RCC 7860 (cell line): ENCODE data around the gene PLAU.

Experiments
- DNase-seq: peaks from one replicate; pipeline ENCODE4 v3.0.0-alpha.2; 2015; ENCODE audit warnings: low spot score
- FAIRE-seq: peaks from 2 replicates; lab custom pipeline; 2012; peaks lifted over from hg19 to GRCh38; lab: Jason Lieb, UNC

Gene PLAU

GRCh38 chr10:73910764-73911552 lies at the start of gene PLAU:
TSS of gene PLAU (plus strand) at chr10:73911132. CDS start at chr10:73911556, 424 bp downstream.
- DNase-seq: peak; percentile 14
- no peak for FAIRE-seq

DNA sequence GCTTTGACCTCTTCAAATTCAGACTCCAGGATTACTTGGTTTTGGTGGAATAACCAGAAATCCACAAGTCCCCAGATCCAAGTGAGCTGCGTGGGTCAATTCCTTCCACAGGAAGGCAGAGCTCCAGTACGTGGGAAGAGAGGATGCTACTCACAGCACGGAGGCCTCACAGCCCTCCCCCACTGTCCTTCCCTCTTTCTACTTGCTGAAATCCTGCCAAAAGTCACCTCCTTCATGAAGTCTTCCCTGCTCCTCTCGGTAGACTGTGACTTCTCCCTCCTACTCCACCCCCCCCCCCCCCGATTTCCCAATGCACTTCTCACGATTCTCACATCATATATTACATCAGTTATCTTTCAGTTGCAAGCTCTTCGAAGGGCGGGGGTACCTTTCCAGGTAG lies 48.9 kb upstream of the PLAU start:
- DNase-seq (no peak), FAIRE-seq (no peak)

DNA sequence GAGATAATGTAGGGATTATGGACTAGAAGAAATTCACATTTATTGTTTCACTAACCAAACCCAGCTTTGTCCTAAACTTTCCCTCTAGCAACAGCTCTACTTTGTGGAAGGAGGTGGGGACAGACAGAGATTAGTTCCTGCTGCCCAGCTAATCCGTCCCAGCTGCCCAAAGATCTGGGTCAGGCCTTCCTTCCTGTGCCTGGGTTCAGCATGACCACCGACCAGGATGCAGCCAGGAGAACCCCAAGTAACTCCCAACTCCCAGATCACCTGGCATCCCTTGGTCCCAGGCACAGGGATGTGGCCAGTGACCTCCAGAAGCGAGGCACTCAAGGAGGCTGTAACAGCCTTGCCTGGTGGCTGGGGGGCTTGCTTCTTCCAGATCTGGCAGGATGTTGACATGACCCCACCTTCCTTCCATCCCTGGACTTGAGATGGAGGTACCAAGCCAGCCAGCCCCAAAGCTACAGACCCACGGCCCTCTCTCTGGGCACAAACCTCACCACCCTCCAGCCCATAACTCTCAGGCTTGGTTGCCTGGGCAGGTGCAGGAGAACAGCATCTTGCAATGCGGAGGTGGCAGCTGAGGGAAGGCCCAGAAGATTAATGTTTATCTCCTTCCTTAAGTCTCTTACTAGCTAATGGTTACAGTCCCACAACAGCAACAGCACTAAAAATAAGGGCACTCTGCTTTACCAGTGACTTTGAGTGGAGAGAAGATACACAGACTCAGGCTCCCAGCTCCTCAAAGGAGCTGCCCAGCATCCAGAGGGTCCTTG lies 47.7 kb upstream of the PLAU start:
- DNase-seq: no peak
- FAIRE-seq: no peak

- FAIRE-seq: no peak
- DNase-seq: no peak
These were observed 46.7 kb upstream of the PLAU start for GRCh38 chr10:73864229-73864628.

DNA sequence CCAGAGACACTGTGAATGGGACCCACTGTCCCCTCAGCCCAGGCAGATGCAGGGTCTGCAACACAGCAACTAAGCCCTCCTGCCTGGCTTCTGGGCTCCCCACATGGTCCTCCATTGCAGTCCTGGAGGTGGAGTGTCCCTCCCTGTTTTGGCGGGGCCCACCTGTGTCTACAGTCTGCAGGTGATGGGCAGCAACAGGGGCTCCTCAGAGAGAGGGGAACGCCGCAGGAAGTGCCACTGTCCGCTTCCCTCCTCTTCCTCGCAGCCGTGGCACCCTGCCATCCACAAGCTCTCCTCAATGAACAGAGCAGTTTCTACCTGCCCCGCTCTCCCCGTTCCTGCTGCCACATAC lies 45.8 kb upstream of the PLAU start:
- FAIRE-seq: no peak
- DNase-seq: no peak

GRCh38 chr10:73865459-73866442 lies 45.2 kb upstream of the PLAU start:
- DNase-seq (no peak), FAIRE-seq (no peak)

DNA sequence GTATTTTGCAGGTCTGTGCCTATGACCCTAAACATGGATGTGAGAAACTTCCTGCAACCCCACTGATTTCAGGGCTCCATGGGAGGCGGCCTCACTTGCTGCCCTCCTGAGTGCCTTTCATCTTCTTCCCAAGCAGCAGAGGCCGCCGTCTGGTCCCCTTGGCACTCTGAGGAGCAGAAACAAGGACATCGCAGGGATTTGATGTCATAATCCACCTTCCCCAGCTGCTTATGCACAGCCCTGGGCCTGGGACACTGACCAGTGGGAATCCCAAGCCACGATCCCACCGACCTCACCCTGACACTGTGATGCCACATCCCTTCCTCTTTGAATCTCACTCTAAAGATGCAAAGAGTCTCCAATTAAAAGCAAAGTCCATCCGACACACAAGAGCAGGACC lies 44.3 kb upstream of the PLAU start:
- FAIRE-seq: no peak
- no peak for DNase-seq

DNA sequence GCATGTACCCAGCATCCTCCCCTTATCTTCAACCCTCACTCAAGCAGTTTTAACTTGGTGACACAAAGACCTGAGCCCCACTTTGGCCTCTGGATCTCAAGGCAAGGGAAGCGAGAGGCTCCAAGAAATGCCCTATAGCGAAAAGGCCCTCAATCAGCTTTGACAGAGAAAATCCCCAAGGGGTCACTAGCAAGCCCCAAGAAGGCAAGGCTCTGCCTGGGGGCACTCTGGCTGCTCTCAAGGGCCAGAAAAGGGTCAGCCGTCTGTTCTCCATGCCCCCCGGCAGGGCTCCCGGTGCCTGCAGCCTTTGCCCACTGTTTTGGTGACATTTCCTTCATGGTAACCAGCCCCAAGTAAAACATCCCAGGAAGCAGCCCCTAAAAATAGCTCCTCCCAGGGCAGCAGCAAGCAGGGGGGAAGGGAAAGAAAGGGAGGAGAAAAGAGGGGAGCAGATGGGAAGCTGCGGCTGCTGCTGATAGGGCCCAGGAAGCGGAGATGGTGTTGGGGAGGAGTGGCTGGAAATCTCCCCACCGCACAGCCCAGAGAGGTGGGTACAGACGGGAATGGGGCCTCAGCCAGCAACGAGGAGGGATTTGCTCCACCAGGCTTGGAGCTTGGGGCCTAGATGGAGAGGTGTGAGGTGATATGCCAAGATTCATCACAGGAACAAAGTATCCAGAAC lies 43.7 kb upstream of the PLAU start:
- no peak for DNase-seq
- FAIRE-seq: no peak

GRCh38 chr10:73867871-73868631 lies 42.9 kb upstream of the PLAU start:
- no peak for FAIRE-seq
- DNase-seq: no peak

GRCh38 chr10:73868655-73869195 lies 42.2 kb upstream of the PLAU start:
- DNase-seq (no peak), FAIRE-seq (no peak)

DNA sequence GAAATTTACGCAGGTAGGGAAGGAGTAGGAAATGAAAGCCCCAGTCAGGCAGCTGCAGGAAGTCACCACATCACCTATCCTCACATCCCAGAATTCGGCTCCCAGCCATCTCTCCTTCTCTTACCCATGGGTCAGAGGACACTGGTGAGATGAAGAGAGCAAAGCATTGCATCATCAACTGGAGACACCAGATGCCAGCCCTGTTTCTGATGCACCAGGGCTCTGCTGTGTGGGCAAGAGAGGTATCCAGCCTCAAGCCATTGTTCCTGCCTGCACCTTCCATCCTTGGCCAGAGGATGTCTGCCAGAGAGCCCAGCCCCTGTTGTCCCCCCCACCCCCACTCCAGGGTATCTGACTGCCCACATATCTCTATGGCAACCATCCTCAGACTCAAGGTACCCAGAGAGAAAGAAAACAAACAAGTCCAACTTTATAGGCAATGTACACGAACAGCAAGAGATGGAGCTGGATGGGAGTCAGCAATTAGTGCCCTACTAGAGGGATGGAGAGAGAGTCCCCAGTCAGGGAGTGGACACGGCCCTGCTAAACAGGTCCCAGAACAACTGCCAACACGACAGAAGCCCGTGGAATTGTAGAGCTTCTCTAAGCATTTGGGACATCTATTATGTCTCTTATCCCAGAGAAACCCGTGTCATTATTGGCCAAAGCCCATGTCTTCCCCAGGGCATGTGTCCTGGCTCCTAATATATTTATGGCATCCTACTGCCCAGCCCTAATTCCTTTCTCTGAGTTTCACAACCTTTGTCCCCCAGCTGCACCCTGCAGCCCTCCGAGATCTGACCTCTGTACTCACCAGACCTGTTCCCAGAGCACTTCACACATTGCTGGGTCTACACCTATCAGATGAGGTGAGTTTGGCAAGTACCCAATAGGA lies 39.4 kb upstream of the PLAU start:
- no peak for DNase-seq
- no peak for FAIRE-seq

GRCh38 chr10:73872190-73872710 lies 38.7 kb upstream of the PLAU start:
- no peak for DNase-seq
- no peak for FAIRE-seq

DNA sequence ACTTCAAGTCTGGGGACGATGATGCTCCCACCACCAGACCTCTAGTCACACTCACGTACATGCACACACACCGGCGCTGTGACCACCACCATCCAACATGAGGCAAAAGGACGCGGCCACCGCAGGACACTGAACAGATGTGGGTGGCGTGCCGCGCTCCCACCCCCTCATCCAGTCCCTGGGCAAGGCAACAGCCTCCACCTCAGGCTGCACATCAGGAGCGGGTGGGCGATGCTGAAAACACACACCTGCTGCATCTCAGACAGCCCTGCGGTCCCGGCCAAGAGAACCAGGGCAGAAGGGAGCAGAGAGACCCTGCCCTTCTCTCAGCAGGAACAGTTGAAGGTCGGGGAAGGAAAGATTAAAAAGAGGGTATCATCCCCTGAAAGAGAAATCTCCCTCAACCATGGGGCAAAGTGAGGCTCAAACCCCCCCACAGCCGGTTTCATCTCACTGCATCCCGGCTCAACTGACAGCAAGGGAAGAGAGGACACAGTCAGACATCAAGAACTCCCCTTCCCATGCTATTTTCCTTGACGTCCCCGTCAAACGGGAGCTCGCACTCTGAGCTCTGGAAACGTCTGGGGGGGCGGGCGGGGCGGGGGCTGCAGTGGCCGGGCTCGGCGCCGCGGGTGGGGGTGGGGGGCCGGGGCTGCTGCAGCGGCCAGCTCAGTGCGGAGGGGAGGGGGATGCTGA lies 37.6 kb upstream of the PLAU start:
- DNase-seq (no peak), FAIRE-seq (no peak)

- DNase-seq (no peak), FAIRE-seq (no peak)
These were observed 37.1 kb upstream of the PLAU start for GRCh38 chr10:73873838-73874215.

DNA sequence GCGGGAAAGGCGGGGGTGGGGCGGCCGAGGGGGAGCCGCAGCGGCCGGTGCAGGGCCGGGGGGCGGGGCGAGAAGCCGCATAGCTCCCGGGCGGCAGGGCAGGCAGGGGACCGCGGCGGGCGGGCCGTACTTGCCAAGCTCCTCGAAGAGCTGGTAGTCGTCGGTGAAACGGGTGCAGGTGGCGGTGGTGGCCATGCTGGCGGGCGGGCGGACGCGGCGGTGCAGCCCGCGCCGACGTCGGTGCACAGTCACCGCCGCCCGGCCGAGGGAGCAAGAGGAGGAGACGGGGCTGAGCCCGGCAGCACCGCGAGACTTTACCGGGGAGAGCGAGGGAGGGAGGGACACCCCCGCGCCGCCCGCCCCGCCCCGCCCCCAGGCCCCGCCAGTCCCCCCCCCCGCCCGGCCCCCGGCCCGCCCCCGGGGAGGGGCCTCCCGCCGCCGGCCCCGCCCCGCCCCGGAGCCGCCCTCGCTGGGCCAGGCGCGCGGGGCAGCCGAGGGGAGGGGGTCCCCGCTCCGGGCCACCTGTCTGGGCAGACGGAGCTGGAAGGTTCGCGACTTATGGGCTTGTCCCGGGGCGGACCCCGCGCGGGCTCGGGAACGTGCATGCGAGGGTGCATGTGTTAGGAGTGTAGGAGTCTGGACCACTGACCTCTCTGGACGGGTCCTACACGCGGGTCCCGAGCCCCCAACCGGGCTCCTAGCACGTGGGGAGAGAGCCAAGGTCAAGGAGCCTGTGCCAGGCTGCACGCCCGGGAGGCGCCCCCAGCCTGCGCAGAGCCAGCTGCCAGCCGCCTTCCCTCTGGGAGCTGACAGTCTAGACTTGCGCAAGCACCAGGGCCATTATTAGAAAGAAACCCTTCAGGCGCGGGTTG lies 36.4 kb upstream of the PLAU start, which contains the start of gene CAMK2G:
TSS of gene CAMK2G (minus strand) at position 289 of the 872 bp plus-strand sequence. CDS start at position 195, 94 bp downstream.
- FAIRE-seq (no peak), DNase-seq (peak; percentile 73)

GRCh38 chr10:73875139-73875475 lies 35.8 kb upstream of the PLAU start:
- DNase-seq: no peak
- no peak for FAIRE-seq

GRCh38 chr10:73876157-73876556 lies 34.8 kb upstream of the PLAU start:
- DNase-seq: no peak
- FAIRE-seq: no peak
